Psoas muscle (tissue), 8 donors: ENCODE data around the gene COPRS. TPM values are rescaled to one million over a fixed set of nuclear protein-coding genes. Genes with fewer than 3 reads are reported as not detected.

Experiments
- ATAC-seq, 4 donors: fragments of 200-7000 bp; cut with Tn5 transposase; one replicate each; pipeline ENCODE4 v1.9.1; 2020; ENCODE audit warnings: moderate library complexity in 3 of 4, mild to moderate bottlenecking in 2 of 4
- DNase-seq, 2 donors: peaks; one replicate each; pipeline ENCODE4 v3.0.0-alpha.2; 2020
- H3K27ac ChIP-seq: fragments of 200-600 bp; one replicate; pipeline ENCODE4 v1.8.0; 2022
- H3K27me3 ChIP-seq, 3 donors: fragments of 200-600 bp in 1 of 3; one replicate each; pipeline versions ENCODE4 v1.6.1 to v1.8.0; 2013 to 2022; ENCODE audit warnings: low read length in 2 of 3, mild to moderate bottlenecking in 2 of 3, moderate library complexity in 1 of 3; ENCODE audit not compliant: insufficient read depth in 3 of 3
- H3K36me3 ChIP-seq, 2 donors: fragments of 200-600 bp in 1 of 2; one replicate each; pipeline versions ENCODE4 v1.6.1 to v1.8.0; 2013 to 2022; ENCODE audit warnings: low read depth in 1 of 2, mild to moderate bottlenecking in 1 of 2, moderate library complexity in 1 of 2; ENCODE audit not compliant: insufficient read depth in 1 of 2
- H3K4me1 ChIP-seq: fragments of 200-600 bp; one replicate; pipeline ENCODE4 v1.8.0; 2022
- H3K4me3 ChIP-seq: fragments of 200-600 bp; one replicate; pipeline ENCODE4 v1.8.0; 2022; ENCODE audit warnings: mild to moderate bottlenecking
- H3K9me3 ChIP-seq: fragments of 200-600 bp; one replicate; pipeline ENCODE4 v1.8.0; 2022
- CTCF ChIP-seq: fragments of 200-600 bp; IDR thresholded peaks from one replicate; pipeline ENCODE4 v1.8.0; 2022; ENCODE audit warnings: antibody characterized with exemption
- WGBS, 3 donors: extraction: QIAGEN DNeasy Blood & Tissue Kit; methylation state at CpG; one replicate each; pipeline versions ENCODE4 v1.1.6 to v1.1.7; 2013; 5-methylcytosine and 5-hydroxymethylcytosine counted together
- intact Hi-C, 2 donors: fragments of 100-400 bp; cut with DNase I; formaldehyde crosslinking; loops; one replicate each; pipeline versions ENCODE4 v1.11.0 to v1.14.2; 2022
- polyA plus RNA-seq, 3 donors: library from polyadenylated mRNA; stranded (reverse); fragments of 200-250 nt; gene quantifications; one replicate each; pipeline ENCODE4 v1.2.3, GENCODE V29; 2013
- total RNA-seq, 4 donors: library from RNA; stranded (reverse); fragmentation: NEBNext Ultra II Directional in 2 of 4; extraction: Animal tissue kit (Norgen Biotek cat#: 25700) in 2 of 4; gene quantifications; one replicate each; pipeline versions ENCODE4 v1.2.1 to v1.2.4, GENCODE V29; 2021 to 2023
- donor health status: healthy with polysubstance abuse.
- donor health status: DM: no; HTN: no; CAD: no; lungs with moderate emphysema.
- donor health status: Bipolar disorder and iron deficiency.
- donor health status: healthy.
- donor health status: DM: yes; HTN: yes; CAD: no.
- donor health status: DM: no; HTN: no; CAD: no.
- donor health status: DM: no; HTN: no; CAD: no.
- donor health status: DM: yes; HTN: yes; CAD: no.

The COPRS gene
- total and polyA plus RNA-seq, 7 donors: 35.2 to 109 (median 54.5) TPM

DNA sequence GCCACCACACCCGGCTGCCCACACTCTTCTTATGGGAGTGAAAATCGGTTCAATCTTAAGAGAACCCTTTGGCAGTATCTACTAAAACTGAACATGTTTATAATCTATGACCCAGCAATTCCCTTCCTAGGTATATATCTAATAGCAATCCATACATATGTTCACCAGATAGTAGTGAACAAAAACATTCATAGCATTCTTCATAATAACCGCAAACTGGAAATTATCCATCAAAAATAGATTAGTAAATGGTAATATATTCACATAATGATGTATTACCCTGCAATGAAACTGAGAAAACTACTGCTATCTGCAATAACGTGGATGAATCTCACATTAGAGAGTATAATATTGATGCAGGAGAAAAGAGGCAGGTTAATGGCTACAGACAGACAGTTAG, 23.1 kb downstream of the COPRS start:
- H3K4me1 ChIP-seq: no peaks in the 10 kb centered on the region
- no peak for TF ChIP-seq CTCF
- no peak overlapping the region for H3K27ac ChIP-seq
- H3K36me3 ChIP-seq: no peaks in the 10 kb centered on the region
- H3K9me3 ChIP-seq: no peaks in the 10 kb centered on the region
- H3K27me3 ChIP-seq: no peaks in the 10 kb centered on the region
- intact Hi-C loops: no loop called here
- ATAC-seq: no peak
- 79 to 81% (median 81%) methylated on average over 4 of the region's 4 CpGs for WGBS, 3 donors
- no peak overlapping the region for H3K4me3 ChIP-seq
- DNase-seq: no peak

- intact Hi-C loops: no loop called here
- WGBS, 3 donors: 78 to 85% (median 80%) methylated on average over 7 of the region's 7 CpGs
Measured at GRCh38 chr17:31834448-31834847, 24.6 kb downstream of the COPRS start.

GRCh38 chr17:31832746-31833145, 26.3 kb downstream of the COPRS start:
- Histone ChIP-seq H3K9me3 (no peaks in the 10 kb centered on the region), H3K36me3 (no peaks in the 10 kb centered on the region), H3K4me1 (no peaks in the 10 kb centered on the region), H3K27me3 (no peaks in the 10 kb centered on the region), H3K27ac (no peak overlapping the region), H3K4me3 (no peak overlapping the region)
- TF ChIP-seq CTCF: no peak
- intact Hi-C loops: no loop called here
- DNase-seq (no peak), ATAC-seq (no peak)
- WGBS, 3 donors: 83 to 89% (median 88%) methylated on average over 9 of the region's 9 CpGs

More at GRCh38 chr17:31834448-31834847, 24.6 kb downstream of the COPRS start:
- Histone ChIP-seq H3K9me3 (no peaks in the 10 kb centered on the region), H3K27ac (no peak overlapping the region), H3K4me1 (no peaks in the 10 kb centered on the region), H3K27me3 (no peaks in the 10 kb centered on the region), H3K4me3 (no peak overlapping the region), H3K36me3 (no peaks in the 10 kb centered on the region)
- TF ChIP-seq CTCF: no peak
- no peak for DNase-seq
- ATAC-seq: no peak

- Histone ChIP-seq H3K27me3 (no peaks in the 10 kb centered on the region), H3K4me3 (no peak overlapping the region), H3K27ac (no peak overlapping the region), H3K4me1 (no peaks in the 10 kb centered on the region), H3K36me3 (no peaks in the 10 kb centered on the region), H3K9me3 (no peaks in the 10 kb centered on the region)
- intact Hi-C loops: no loop called here
- no peak for DNase-seq
- 62 to 65% (median 63%) methylated on average over 12 of the region's 12 CpGs for WGBS, 3 donors
- ATAC-seq: no peak
- no peak for TF ChIP-seq CTCF
Measured at GRCh38 chr17:31830971-31831858, 27.8 kb downstream of the COPRS start.
